GM12872 (cell line): ENCODE data around the gene DPH7.

Source experiments
- TF ChIP-seq, protein P1 (sequence below): IDR thresholded peaks from 3 replicates; pipeline ENCODE4 v1.5.1; 2011; ENCODE audit warnings: low read depth, mild to moderate bottlenecking, low read length, moderate library complexity; ENCODE audit not compliant: insufficient read depth

DPH7 gene

DNA sequence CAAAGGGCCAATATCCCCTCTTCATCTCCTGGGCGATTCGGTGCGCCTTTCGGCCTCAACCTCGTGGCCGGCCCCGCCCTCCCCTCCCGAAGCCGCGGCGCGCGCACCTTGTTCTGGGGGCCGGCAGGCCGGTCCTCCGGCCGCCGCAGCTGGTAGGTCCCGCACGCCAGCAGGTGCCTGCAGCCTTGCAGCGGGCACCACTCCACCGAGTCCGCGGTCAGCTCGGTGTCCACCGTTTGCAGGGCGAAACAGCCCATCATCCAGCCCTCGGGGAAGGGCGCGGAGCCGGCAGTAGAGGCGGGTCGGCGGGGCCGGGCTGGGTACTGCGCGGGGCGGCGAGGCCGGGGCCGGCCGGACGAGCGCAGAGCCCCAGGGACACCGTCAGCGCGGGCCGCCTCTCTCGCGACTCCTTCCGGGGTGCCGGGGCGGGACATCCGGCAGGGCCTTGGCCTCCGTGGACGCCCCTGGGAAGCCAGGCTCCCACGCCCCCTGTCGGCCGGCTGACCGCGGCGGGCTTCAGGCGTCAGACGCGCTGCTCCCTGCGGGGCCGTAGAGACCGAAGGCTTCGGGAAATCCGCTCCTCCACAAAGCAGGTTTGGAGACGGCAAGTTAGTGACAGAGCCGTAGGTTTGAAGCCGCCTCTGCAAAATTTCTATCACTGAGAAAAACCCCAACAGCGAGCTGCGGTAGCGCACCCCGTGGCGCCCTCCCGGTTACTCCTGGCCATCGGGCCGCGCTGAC lies at the start of gene DPH7:
Gene DPH7 (minus strand): TSS at position 408 of the 741 bp plus-strand sequence. CDS start 148 bp downstream, at position 260.
- TF ChIP-seq, protein P1, sequence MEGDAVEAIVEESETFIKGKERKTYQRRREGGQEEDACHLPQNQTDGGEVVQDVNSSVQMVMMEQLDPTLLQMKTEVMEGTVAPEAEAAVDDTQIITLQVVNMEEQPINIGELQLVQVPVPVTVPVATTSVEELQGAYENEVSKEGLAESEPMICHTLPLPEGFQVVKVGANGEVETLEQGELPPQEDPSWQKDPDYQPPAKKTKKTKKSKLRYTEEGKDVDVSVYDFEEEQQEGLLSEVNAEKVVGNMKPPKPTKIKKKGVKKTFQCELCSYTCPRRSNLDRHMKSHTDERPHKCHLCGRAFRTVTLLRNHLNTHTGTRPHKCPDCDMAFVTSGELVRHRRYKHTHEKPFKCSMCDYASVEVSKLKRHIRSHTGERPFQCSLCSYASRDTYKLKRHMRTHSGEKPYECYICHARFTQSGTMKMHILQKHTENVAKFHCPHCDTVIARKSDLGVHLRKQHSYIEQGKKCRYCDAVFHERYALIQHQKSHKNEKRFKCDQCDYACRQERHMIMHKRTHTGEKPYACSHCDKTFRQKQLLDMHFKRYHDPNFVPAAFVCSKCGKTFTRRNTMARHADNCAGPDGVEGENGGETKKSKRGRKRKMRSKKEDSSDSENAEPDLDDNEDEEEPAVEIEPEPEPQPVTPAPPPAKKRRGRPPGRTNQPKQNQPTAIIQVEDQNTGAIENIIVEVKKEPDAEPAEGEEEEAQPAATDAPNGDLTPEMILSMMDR = peak; percentile 92

DNA sequence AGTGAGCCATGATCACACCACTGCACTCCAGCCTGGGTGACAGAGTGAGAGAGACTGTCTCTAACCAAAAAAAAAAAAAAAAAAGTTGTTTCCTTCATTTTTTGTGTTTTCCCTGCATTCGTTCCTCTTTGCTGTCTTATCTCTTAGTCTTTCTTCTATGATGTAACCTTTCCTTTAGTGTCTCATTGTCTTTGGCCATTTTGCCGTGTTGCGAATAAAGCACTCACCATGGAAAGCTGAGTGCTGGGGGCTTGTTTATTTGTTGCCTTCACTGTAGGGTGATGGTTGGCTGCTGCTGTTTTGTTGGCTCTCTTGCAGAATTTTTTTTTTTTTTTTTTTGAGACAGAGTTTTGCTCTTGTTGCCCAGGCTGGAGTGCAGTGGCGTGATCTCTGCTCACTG lies 47.7 kb upstream of the DPH7 start:
- TF ChIP-seq, protein P1 = no peak

DNA sequence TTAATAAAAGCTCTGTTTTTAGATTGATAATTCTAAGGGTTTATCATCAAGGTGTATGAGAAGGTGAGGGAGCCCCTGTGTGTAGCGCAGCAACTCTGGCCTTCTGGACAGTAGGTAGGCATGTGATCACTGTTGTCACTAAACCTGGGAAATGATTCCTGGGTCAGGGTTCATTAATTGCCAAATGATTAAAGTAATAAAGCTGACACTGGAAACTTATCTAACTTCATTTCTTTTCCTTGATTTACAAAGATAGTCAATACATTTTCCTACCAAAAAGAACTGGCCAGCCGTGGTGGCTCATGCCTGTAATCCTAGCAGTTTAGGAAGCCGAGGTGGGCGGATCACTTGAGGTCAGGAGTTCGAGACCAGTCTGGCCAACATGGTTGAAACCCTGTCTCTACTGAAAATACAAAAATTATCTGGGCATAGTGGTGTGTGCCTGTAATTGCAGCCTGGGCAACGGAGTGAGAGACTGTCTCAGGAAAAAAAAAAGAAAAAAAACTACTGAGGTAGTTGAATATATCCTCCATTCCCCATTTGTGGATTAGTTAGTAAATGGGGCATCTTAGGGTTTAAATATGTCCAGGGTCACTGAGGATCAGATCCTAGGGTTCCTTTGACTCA lies 42.5 kb upstream of the DPH7 start:
- TF ChIP-seq, protein P1 = peak; percentile 34; the same call in 2 of the 3 replicates

DNA sequence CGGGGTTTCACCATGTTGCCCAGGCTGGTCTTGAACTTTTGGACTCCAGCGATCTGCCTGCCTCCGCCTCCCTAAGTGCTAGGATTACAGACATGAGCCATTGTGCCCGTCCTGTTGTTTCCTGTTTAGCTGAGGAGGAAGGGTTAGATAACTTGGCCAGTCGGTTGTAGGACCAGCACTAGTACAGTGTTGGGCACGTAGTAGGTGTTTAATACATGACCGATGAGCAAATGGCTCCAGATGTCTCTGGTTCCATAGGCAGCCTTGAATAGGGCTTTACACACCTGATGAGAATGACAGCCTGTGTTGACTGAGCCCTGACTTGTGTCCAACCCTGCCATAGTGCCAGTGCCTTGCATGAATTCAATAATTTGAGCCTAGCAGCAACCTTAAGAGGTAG lies 41.9 kb upstream of the DPH7 start:
- TF ChIP-seq, protein P1 = no peak

DNA sequence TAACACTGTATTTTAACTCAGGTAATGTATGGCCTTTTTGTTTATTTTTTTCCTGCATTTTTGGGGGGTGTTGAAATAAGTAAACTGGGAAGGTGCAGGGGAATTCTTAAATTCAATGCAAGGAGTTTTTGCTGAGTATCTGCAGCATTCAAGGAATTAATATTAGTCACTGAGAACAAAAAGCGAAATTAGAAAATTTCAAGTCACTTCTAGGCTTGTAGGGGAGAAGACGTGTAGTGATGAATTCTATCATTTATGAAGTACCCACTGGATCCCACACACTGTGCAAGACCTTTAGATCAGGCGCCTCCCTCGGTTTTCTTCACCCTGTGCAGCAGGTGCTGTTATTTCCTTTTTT lies 41.3 kb upstream of the DPH7 start:
- TF ChIP-seq, protein P1 = no peak

DNA sequence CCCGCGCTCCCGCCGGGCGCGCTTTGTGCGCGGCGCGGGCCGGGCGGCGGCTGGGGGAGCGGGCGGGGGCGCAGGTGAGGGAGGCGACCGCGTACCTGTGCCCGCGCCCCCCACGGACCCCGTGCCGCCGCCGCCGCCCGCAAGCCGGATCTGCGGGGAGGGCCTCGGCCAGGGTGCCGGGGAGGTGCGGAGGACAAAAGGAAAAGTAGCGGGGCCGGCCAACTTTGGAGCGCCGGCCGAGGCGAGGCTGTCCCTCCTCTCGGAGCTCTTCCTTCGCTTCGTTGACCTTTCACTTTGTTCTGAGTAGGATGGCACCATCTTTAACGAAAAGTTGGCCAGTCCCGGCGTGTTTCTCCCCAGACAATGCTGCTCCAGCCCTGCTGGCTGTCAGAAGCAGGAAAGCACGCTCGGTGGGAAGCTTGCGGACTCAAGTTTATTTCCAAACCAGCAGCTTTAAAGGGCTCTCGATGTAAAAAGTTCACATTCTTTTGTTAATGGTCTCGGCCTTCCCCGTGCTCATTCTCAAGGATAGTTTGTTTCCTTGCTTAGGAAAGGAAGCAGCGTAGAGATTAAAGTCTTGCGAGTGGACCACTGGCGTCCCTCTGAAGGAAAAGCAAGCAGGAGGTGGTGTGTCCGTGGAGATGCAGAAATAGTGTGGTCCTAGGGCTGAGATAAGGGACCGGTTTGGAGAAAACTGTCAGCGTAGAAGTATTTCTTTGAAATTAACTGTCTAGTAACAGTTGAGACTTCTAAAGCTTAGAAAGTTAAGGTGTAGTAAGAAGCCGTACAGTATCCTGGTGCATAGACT lies 40.7 kb upstream of the DPH7 start:
- TF ChIP-seq, protein P1 = no peak

DNA sequence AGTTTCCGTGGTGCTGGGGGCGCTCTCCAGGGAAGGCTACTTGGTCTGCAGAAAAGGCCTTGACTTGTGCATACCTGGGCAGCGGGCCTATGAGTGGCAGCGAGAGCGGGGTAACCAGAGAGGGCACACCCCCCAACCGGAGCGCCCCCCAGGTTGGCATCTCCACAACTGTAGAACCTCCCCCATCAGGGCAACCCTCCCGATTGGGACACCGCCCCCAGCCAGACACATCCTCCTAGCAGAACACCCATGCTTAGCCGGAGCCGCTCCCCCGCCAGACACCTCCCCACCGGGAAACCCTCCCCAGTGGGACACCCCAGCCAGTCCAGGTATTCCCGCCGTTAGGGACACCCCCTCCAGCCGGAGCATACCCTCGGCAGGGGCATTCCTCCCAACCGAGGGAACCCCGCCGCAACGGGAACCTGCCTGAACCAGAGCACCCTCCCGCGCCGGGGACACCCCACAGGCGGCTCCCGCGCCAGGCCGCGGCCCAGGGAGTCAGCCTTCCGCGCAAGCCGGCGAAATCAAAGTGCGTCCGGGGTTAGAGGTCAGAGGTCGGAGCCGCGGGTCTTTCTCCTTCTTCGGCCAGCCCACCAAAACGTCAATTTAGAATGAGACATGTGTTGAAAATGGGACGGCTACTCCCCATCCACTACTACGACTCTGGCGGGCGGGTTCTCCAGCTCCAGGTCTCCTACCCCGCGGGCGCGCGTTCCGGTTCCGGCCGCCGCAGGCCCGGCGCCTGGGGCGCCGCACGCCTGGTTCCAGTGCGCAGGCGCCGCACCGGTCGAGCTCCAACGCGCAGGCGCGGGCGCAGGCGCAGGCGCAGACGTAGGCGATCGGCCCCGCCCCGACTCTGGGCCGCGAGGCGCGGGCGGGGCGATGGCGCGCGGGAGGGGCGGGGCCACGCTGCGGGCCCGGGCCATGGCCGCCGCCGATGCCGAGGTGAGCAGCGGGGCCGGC lies 39.7 kb upstream of the DPH7 start, which contains the start of gene EHMT1:
Gene EHMT1 (plus strand): TSS at position 901 of the 963 bp plus-strand sequence. CDS start 24 bp downstream, at position 925.
- TF ChIP-seq, protein P1 = no peak
